SU-DHL-6 (cell line): ENCODE data around the gene NID1.

Experiments
- CTCF ChIP-seq: fragments of 200-600 bp; sonication (generic); IDR thresholded peaks from one replicate; pipeline ENCODE4 v1.5.1; 2017; ENCODE audit warnings: antibody characterized with exemption, mild to moderate bottlenecking, low read length, moderate library complexity; ENCODE audit not compliant: insufficient read depth, poor library complexity, severe bottlenecking
- EZH2phosphoT487 ChIP-seq: fragments of 200-600 bp; sonication (generic), shearing (Covaris generic); conservative IDR thresholded peaks from 2 replicates; pipeline ENCODE4 v1.6.1; 2018; ENCODE audit warnings: mild to moderate bottlenecking, antibody characterized with exemption, low read length, moderate library complexity, mixed read lengths

- TF ChIP-seq CTCF: no peak
- TF ChIP-seq EZH2phosphoT487: no peak
Observed at GRCh38 chr1:235941876-235942624, 122.8 kb downstream of the NID1 start.
